Measurements from ENCODE around the gene PCDH17.

The PCDH17 gene

DNA sequence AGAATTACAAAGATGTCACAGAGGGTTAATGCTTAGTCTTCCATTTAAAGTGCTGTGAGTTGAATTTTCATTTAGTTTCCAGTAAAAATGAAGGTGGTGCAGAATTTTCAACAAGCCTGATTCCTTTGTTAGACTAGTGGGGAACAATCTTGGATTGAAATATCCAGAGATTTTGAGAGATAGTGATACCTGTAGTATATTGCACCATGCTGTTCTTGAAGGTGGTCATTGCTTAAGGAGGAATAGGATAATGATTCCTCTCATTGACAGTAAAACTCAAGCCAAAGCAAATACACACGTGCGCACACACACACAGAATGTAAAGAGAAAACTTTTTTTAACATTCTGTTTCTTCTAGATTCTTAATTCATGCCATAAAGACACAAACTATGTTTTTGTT, 5.3 kb downstream of the PCDH17 start:
- DNase-seq (ENCODE audit: low read depth), result no peak

DNA sequence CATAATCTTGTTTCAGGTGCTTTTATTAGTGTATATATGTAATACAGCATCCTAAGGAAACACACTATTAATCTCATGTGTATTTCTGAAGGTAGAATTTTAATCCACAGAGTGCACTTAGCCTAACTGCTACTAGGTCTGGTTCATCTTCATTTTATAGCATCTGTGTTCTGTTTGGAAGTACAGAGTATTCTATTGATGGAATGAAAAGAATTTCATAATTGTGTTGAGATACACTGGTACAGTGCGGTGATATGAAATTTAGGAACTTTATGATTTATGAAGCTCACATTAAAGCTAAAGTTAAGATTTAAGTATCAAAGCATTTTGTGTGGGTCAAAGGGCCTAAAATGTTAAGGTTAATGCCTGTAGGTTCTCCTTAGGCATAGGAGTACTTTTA, 6.0 kb downstream of the PCDH17 start:
- no peak for DNase-seq (ENCODE audit: low read depth)

GRCh38 chr13:57638186-57638890, 6.8 kb downstream of the PCDH17 start:
- no peak for DNase-seq (ENCODE audit: low read depth)

DNA sequence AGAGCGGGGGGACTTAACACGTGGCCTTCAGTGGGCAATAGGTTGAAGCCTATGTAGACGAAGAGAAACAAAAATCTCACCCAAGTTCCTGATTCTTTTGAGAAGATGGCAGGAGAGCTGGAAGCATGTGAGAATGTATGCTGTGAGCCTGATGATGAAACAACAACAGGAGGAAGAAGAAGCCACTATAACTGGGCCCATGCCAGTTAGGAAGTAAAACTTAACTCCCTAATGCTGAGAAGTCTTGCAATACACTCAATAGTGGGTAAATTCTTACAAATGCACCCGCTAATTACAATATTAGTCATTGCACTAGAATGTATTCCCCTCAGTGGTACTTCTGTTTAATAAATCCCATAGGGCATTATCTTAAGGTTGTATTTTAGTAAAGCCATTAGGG, 9.1 kb downstream of the PCDH17 start:
- DNase-seq (ENCODE audit: low read depth), result no peak

- DNase-seq (ENCODE audit: low read depth), result no peak
Observed at GRCh38 chr13:57641051-57641450, 9.5 kb downstream of the PCDH17 start.

- DNase-seq (ENCODE audit: low read depth), result no peak
Observed at GRCh38 chr13:57644106-57644505, 12.6 kb downstream of the PCDH17 start.

DNA sequence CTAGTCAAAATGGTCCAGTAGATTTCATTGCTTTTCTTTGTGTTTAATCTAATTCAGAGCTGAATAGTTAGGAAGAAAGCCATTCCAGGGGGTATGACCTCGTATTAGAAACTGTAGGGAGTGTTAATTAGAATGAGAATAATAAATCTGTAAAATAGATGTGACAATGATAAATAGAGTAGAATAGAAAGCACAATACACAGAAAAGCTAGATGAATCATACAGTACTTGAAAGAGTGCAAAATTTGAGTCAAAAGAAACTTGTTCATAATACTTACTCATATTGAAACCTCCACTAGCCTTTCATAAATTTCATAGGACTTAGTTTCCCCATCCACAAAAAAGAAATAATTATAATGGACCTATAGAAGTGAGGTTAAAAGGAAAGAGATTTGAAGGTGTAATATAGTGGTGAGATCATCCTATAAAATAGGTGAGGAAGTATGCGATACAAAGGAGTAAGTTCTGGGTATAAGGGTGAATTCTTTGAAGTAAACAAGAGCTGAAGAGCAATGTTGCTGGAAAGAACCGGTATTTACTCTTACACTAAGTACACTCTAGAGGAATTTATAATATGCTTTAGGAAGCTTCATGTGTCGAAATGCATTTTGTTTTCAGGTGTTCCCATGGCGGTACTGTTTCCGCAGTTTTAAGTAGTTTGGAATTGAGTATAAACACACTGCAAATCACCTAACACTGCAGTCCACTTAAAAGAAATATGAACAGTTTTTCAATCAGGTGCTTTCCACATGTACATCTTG, 21.9 kb downstream of the PCDH17 start:
- no peak for DNase-seq (ENCODE audit: low read depth)

GRCh38 chr13:57665481-57665880, 33.9 kb downstream of the PCDH17 start:
- no peak for DNase-seq (ENCODE audit: low read depth)

DNA sequence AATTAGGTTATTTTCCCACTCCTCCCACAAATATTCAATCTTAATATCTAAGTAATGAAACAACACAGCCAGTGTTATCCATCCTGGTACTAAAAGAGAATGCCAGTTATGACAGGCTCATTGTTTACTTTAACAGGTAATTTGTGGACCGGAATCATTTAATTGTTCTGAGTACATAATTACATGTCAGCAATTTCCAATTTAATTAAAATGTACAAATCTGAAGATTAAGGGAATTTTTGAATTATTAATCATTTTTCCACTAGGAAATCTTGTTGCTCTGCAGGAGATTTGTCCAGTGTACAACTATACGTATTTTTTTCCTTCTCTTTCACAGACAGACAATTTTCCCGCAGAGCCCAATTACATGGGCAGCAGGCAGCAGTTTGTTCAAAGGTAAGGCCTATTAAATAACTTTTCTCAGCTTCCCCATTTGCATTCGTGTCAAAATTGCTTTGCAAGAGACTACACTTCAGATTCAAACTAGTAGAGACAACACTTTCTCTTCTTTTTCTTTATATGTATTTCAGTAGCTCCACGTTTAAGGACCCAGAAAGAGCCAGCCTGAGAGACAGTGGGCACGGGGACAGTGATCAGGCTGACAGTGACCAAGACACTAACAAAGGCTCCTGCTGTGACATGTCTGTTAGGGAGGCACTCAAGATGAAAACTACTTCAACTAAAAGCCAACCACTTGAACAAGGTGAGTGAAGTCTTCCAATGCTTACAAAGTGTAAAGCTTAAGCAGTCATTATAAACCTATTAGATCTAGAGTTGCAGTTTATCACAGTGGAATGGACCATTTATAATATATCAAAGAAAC, 34.8 kb downstream of the PCDH17 start:
- no peak for DNase-seq (ENCODE audit: low read depth)

- DNase-seq (ENCODE audit: low read depth), result no peak
Observed at GRCh38 chr13:57672168-57672567, 40.6 kb downstream of the PCDH17 start.

DNA sequence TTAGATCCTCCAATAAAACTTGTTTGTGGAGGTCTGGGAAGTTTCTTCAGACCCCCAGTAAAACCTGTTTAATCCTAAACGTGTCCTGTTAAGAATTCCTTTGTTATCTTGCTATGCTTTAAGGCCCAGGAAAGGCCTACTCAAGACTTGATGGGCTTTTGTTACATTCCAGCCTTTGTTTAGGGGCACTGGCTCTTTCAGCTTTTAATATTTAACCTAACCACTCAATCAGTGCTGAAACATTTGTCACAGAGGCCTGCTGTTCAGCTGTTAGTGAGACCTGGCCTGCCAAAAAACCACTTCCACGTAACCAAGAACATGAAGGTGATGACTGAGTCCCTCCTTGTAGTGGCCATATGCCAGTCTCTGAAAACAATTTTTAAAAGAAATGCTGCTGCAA, 41.7 kb downstream of the PCDH17 start:
- no peak for DNase-seq (ENCODE audit: low read depth)

DNA sequence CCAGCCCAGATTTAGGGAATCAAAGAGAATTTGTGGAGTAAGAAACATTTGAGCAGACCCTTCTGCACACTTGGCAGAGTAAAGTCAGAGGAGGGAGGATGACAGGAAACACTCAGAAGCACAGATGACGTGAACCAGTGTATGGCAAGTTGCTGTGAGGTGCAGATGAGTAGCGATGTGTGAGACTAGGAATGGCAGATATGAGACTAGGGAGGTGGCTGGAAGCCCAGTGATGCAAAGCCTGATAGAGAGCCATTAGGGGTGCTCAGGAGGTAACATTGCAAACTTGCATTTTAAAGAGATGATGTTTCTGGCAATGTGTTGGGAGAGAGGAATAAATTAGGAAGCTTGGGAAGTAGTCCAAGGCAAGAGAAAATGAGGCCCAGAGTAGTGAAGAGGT, 44.0 kb downstream of the PCDH17 start:
- no peak for DNase-seq (ENCODE audit: low read depth)

GRCh38 chr13:57680609-57681008, 49.1 kb downstream of the PCDH17 start:
- DNase-seq (ENCODE audit: low read depth), result no peak

DNA sequence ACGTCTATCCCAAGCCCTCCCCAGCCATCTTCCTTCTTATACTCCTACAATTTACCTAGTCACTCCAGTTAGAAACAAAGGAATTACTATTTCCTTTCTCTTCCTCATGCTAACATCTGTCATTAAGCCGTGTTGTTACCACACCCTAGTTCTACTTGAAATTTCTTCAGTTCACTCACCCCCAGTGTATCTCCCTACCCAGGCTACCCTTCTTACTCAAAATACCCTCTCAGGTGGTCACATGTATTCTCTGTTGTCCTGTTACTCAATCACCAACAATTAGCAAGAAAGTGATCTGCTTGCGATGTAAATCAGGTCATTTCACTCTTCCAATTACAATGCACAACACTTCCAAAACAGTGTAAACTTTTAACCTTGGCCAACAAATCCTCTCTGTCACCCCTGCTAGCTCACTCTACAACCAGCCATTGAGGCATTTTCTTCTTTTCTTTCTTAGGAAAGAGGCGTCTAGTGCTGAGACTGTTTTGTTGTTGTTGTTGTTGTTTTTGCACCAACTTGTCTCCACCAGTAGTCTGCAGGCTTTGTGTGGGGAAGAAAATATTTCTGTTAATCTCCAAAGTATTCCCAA, 50.7 kb downstream of the PCDH17 start:
- DNase-seq (ENCODE audit: low read depth), result no peak

DNA sequence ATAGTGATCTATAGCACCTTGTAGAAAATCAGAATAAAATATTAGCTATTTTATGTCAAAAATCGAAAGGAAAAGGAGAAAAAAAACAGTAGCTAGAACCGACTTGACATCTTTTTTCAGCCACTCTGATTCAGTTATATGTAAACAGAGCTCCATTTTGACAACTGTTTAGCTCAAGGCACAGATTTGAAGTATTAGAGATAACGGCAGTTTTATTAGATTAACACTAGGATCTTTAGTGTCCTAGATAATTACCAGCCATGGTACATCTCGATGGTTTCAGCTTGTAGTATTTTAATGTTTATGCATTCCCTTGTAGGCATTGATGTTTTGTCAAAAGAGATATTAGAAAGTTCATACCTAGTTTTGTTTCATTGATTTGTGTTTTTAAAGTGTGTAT, 67.3 kb downstream of the PCDH17 start:
- DNase-seq (ENCODE audit: low read depth), result no peak

DNA sequence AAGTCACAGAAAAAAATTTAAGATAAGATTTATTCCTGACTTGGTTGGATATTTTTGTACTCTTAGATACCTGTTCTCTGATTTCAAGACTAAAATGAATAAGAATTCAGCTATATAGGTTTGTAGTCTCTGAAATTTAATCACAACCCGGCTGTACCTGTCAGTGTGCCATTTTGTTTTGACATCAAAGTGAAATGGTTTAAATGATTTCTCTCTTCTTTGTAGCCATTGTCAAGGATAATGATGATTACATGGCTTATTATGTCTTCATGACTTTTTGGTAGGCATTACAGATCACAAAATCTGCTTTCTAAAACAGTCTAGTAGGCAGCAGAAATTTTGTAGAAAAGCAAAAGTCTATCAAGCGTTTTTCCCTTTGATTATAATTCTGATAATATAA, 72.5 kb downstream of the PCDH17 start:
- DNase-seq (ENCODE audit: low read depth), result no peak

DNA sequence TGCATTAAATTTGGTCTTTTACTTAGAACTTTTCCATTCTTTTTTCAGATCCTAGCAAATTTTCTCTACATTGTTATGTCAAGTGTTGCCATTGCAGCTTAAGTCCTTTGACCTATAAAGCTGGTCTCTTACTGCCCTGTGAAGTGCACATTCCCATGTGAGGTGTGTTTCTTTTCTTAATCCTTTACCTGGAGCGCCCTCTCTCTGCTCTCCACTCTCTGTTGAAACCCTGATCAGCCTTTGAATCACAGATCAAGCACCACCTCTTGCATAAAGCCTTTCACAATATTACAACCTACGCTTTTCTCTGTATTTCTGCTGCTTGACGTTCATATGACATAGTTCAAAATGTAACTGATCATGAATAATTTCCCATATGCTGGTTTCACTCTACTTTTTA, 84.8 kb downstream of the PCDH17 start:
- DNase-seq (ENCODE audit: low read depth), result no peak

DNA sequence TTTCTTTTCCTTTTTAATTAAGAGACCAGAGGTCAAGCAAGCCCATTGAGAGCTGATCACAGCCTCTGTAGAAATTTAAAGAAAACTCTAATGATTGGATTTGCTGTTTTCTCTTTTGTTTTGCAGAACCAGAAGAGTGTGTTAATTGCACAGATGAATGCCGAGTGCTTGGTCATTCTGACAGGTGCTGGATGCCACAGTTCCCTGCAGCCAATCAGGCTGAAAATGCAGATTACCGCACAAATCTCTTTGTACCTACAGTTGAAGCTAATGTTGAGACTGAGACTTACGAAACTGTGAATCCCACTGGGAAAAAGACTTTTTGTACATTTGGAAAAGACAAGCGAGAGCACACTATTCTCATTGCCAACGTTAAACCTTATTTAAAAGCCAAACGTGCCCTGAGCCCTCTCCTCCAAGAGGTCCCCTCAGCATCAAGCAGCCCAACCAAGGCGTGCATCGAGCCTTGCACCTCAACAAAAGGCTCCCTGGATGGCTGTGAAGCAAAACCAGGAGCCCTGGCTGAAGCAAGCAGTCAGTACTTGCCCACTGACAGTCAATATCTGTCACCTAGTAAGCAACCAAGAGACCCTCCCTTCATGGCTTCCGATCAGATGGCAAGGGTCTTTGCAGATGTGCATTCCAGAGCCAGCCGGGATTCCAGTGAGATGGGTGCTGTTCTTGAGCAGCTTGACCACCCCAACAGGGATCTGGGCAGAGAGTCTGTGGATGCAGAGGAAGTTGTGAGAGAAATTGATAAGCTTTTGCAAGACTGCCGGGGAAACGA, 93.1 kb downstream of the PCDH17 start:
- DNase-seq (ENCODE audit: low read depth), result no peak

- DNase-seq (ENCODE audit: low read depth), result no peak
Observed at GRCh38 chr13:57725480-57725879, 93.9 kb downstream of the PCDH17 start.

DNA sequence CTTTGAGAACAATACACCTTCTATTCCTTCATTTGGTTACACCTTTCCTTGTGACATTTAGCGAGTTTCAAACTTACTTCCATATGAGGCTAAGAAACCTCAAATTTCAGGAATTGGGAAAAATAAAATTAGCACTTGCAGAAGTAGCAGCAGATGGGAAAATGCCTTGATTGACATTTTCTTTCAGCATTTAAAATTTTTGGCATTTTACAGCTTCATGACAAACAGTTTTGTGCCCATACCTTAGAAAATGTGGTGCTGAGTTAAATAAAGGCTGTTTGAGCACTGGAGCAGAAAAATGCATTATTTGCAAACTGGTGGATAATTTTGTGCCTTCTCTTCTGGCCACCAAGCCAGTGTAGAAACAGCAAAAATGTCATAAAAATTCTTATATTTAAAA, 95.4 kb downstream of the PCDH17 start:
- DNase-seq (ENCODE audit: low read depth), result no peak

- DNase-seq (ENCODE audit: low read depth), result no peak
Observed at GRCh38 chr13:57734306-57734705, 102.8 kb downstream of the PCDH17 start.

DNA sequence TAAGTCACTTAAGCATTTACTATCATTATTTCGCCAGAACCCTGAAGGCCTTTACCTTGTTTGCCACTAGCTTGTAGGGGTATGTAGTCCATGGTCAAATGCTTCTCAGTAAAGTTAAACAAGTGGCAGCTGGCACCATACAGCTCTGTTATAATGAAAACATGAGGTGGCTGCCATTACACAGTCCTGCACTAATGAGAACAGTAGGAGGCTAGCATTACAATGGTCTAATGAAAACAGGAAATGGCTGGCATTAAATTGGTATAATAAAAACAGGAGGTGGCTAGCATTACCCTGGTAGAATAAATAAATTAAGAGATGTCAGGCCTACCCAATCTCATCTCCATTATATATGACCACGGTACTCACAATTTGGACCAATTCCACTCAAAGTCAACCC, 107.5 kb downstream of the PCDH17 start:
- DNase-seq (ENCODE audit: low read depth), result no peak

Data from activated T-cell treated with anti-CD3 and anti-CD28 coated beads for 1 hour (primary cell).